Fibroblast of mammary gland (primary cell): ENCODE data around the gene HAP1.
"Not testable (repeated sequence)": the region's sequence is repeated elsewhere in the genome, so short reads cannot be mapped to it uniquely, and the experiment has no call there.

Experiments
- DNase-seq: peaks from one replicate; pipeline ENCODE4 v3.0.0-alpha.2; 2010; ENCODE audit warnings: low read depth
- H3K4me3 ChIP-seq: 2 replicates; pipeline ENCODE4 v1.5.1; 2011; ENCODE audit warnings: low read depth, mild to moderate bottlenecking, low read length, moderate library complexity; ENCODE audit not compliant: control insufficient read depth
- TF ChIP-seq, protein P1 (sequence below): conservative IDR thresholded peaks from 2 replicates; pipeline ENCODE4 v1.5.1; 2011; ENCODE audit warnings: low read depth, low read length, inconsistent platforms; ENCODE audit not compliant: control insufficient read depth, insufficient read depth

HAP1 gene

DNA sequence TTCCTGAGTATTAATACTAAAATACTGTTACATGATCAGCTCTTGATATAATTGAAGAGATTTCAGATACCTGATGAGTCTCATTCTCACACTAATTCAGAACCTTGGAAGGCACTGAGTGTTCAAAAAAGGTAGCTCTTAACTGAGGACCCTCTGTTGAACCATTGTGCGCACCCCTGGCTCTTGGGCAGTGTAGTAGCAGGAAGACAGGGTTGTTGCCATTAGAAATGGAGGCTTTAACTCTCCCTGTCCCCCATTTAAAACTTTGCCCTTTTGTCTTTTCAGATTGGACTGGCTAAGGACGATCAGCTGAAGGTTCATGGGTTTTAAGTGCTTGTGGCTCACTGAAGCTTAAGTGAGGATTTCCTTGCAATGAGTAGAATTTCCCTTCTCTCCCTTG lies 43.9 kb downstream of the HAP1 start:
- TF ChIP-seq, protein P1, sequence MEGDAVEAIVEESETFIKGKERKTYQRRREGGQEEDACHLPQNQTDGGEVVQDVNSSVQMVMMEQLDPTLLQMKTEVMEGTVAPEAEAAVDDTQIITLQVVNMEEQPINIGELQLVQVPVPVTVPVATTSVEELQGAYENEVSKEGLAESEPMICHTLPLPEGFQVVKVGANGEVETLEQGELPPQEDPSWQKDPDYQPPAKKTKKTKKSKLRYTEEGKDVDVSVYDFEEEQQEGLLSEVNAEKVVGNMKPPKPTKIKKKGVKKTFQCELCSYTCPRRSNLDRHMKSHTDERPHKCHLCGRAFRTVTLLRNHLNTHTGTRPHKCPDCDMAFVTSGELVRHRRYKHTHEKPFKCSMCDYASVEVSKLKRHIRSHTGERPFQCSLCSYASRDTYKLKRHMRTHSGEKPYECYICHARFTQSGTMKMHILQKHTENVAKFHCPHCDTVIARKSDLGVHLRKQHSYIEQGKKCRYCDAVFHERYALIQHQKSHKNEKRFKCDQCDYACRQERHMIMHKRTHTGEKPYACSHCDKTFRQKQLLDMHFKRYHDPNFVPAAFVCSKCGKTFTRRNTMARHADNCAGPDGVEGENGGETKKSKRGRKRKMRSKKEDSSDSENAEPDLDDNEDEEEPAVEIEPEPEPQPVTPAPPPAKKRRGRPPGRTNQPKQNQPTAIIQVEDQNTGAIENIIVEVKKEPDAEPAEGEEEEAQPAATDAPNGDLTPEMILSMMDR, result no peak
- peak overlapping the region; percentile 98 for H3K4me3 ChIP-seq
- no peak for DNase-seq

DNA sequence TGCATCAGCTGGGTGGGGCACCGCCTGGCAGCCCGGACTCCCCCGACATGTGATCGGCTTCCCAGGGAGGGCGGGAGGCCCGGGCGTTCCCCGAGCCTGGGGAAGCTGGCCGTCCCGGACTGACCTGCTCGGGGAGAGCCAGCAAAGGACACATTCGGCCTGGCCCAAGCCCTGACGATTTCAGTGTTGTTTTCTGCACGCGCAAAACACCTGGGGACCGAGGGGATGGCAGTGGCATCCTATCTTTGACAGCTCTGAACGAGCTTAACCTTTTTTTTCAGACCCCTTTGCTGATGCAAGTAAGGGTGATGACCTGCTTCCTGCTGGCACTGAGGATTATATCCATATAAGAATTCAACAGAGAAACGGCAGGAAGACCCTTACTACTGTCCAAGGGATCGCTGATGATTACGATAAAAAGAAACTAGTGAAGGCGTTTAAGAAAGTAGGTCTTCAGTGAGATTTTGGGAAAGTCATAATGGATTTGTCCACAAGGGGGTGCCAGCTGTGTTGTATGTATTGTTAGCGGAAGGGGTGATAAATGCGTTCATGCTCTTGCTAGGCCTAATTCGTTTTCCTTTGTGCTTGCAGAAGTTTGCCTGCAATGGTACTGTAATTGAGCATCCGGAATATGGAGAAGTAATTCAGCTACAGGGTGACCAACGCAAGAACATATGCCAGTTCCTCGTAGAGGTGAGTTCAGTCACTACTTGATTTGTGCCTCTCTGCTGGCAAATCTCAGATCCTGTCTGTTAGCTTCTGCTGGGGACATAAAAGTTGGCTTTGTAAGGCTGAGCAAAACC lies 44.7 kb downstream of the HAP1 start:
- H3K4me3 ChIP-seq, result peak overlapping the region; percentile 98
- TF ChIP-seq, protein P1, result peak; percentile 64
- DNase-seq, result peak; percentile 71

- TF ChIP-seq, protein P1, result no peak
- peak within 1 kb of the TSS; percentile 98 for H3K4me3 ChIP-seq
- DNase-seq, result peak; percentile 99
Observed at GRCh38 chr17:41688641-41689496, 45.6 kb downstream of the HAP1 start, which contains the start of gene EIF1. EIF1 (plus strand) TSS chr17:41688885; CDS start chr17:41689039, 154 bp downstream.

GRCh38 chr17:41687828-41688640 lies 46.4 kb downstream of the HAP1 start:
- TF ChIP-seq, protein P1, result peak; percentile 4
- no peak for DNase-seq
- peak overlapping the region; percentile 98 for H3K4me3 ChIP-seq

GRCh38 chr17:41686281-41686680 lies 48.2 kb downstream of the HAP1 start:
- H3K4me3 ChIP-seq, result no peak overlapping the region
- no peak for DNase-seq
- TF ChIP-seq, protein P1, result no peak

DNA sequence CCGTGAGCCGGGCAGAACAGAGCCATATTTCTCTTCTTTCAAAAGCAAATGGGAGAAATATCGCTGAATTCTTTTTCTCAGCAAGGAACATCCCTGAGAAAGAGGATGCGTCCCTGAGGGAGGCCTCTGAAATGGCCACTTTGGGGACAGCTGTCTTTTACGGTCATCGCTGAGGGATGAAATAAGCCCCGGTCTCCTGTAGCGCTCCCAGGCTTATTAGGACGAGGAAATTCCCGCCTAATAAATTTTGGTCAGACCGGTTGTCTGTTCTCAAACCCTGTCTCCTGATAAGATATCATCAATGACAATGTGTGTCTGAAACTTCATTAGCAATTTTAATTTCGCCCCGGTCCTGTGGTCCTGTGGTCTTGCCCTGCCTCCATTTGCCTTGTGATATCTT lies 48.7 kb downstream of the HAP1 start:
- H3K4me3 ChIP-seq, DNase-seq: not testable (repeated sequence)
